Measurements from ENCODE around the gene CRTC1.

The CRTC1 gene

DNA sequence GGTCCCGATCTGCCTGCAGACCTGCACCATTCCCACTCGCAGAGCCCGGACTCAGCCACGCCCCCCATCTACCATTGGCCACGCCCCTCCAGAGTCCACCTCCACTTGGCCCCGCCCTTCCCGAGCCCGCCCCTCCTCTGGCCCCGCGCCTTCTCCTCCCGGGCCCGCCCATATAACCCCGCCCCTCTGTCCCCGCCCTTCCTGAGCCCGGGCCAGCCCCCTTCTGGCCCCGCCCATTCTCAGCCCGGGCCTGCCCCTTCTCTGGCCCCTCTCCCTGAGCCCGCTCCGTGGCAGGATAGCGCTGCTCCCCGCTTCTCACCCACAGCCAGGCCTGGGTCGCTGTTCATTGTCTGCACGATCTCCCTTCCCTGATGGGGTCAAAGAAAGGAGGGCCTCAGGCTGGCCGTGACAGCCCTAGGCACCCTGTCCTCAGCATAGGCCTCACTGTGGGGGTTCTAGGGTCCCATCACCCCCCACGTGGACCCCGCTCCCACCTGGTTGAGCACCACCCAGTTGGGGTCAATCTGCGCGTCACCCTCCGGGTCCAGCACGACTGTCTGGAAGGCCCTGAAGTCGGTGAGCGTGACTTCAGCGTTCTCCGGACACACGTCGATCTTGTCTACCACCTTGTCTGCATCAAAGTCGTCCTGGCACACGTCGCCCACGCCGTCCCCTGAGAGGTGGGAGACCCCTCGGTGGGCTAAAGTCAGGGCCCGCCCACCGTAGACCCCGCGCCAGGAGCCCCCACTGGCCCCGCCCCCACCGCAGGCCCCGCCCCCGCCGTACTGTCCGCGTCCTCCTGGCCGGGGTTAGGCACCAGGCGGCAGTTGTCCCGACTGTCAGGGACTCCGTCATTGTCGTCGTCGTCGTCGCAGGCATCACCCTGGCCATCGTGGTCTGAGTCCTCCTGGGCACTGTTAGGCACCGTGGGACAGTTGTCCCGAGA is 102.0 kb downstream of the CRTC1 start:
- peak; percentile 53 for DNase-seq (ENCODE audit: low read depth)

DNA sequence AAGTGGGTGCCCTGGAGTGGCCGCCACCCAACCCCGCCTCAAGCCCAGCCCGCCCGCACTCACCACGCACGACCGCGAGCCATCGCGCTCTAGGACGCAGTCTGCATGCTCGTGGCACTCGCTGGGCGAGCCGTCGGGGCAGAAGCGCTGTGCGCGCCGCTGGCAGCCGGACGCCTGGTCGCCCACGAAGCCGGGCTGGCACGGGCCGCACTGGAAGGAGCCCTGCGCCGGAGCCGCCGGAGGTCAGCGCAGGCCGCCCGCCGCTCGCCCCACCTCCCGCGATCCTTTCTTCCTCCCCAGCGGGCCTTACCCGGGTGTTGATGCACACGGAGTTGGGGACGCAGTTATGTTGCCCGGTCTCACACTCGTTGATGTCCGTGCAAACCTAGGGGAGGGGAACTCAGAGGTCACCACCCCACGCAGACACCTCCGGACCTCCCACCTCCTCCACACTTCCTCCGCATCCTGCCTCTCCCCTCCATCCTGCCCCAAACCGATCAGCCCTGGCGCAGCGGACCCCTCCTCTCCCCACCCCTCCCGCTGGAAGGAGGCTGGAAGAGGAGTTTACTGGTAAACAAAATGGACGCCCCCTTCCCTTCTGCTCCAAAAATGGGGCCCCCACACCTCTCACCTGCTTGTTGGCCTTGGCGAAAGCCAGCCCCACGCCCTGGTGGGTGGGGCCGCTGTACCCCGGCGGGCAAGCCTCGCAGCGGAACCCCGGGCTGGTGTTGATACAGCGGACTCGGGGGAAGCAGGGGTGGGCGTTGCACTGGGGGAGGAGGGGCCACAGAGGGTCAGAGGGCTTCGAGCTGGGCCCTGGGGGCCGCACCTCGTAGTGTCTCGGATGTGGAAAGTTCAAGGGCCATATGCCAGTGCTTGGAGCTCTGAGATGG is 105.3 kb downstream of the CRTC1 start:
- no peak for DNase-seq (ENCODE audit: low read depth)

DNA sequence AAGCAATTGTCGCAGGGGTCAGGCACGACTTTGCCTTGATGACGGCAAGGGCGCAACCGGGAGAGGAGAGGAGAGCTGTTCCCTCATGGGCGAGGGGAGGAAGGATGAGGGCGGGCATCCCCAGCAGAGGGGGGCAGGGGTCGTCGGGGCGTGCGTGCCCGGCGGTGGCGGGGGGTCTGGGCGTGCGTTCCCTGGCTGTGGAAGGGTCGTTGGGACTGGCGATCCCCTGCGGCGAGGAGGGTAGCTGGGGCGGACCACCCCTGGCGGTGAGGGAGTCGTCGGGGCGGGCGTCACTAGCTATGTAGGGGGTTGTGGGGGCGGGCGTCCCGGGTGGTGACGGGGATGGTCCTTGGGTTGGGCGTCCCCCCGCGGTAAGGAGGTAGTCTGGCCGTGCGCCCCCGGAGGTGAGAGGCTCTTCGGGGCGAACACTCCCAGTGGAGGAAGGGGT is 106.0 kb downstream of the CRTC1 start:
- DNase-seq (ENCODE audit: low read depth), result no peak

DNA sequence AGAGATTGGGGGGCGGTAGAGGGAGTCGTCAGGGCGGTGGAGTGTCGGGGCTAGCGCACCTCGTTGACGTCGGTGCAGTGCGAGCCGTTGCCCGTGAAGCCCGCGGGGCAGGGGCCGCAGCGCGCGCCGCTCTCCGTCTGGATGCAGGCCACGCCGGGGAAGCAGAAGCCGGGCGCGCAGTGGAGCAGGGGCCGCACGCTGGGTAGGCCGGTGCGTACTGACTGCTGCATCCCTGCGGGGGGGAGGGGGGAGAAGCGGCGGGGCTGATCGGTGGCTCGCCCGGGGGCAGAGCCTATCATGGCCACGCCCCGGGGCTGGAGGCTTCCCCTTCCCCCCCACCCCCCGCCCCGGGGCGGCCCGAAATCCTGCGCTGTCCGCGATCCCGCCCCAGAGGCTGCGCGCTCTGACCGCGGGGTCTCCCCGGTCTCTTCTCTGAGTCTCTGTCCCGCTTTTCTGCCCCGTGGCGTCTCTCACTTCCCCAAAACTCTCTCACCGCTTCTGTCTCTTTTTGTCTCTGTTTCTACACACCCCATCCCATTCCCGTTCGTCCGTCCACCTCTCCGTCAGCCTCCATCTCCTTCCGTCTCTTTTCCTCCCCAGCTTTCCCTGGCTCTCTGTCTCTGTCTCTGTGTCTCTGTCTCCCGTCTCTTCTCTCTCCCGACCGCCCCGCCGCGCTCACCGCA is 106.5 kb downstream of the CRTC1 start:
- no peak for DNase-seq (ENCODE audit: low read depth)

DNA sequence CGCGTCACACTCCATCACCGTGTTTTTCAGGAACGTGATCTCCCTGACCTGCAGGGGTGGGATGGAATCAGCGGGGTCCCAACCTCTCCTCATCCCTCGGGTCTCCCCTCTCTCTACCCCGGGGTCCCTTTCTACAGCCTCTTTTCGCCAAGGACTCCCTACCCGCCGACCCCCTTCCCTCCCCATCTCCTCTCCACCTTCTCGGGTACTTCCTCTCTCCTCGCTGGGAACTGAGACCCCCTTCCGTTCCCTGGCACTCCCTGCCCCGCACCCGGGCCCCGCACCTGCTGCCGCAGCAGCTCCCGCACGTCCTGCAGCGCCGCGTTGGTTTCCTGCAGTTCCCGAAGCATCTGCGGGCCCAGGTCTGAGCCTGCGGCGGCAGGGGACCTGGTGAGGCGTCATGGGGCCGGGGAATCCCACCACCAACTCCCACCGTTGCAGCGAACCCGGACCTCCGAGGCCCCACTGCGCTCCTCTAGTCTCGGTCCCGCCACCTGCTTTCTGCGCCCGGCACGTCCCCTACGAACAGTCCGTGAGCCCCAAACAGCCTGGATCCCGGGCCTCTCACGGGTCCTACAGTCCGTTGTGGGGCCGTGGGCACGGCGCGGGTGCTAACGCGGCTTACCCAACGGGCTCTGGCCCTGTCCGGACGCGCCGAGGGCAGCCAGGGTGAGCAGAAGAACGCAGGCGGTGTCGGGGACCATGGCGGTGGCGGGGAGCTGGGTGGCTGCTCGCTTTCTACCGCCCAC is 107.3 kb downstream of the CRTC1 start, which contains the start of gene COMP:
Gene COMP (minus strand): TSS at position 740 of the 749 bp plus-strand sequence. CDS start 36 bp downstream, at position 704.
- DNase-seq (ENCODE audit: low read depth), result no peak

DNA sequence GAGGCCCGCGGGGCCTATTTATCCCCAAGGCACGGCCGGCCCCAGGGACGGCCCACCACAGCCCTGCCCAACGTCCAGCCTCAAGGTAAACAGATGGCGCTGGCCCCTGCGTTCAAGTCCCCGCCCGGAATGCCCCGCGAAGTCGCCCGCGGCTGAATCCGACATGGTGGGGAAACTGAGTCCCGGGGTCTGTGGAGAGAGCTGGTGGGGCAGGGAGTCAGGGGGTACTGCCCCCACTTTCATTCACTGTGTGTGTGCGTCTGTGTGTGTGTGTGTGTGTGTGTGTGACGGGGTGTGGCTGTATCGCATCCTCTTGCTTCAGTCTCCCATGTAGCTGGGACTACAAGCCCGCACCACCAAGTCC is 107.8 kb downstream of the CRTC1 start:
- DNase-seq (ENCODE audit: low read depth), result no peak

DNA sequence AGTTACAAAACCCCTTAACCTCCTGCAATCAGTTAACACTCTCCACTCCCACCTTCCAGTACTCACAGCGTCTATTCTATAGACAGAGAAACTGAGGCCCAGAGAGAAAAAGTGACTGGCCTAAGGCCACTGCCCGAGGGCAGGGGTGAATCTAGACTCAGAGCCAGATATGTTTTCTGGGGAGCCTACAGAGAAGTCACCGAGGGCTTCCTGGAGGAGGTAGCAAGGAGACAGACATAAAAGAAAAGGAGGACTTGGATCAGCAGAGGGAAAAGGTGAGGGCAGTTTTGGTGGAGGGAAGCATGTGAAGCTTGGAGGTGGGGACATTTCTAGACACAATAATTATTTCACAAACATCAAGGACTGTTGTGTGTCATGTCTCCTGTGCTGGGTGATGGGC is 109.2 kb downstream of the CRTC1 start:
- no peak for DNase-seq (ENCODE audit: low read depth)

DNA sequence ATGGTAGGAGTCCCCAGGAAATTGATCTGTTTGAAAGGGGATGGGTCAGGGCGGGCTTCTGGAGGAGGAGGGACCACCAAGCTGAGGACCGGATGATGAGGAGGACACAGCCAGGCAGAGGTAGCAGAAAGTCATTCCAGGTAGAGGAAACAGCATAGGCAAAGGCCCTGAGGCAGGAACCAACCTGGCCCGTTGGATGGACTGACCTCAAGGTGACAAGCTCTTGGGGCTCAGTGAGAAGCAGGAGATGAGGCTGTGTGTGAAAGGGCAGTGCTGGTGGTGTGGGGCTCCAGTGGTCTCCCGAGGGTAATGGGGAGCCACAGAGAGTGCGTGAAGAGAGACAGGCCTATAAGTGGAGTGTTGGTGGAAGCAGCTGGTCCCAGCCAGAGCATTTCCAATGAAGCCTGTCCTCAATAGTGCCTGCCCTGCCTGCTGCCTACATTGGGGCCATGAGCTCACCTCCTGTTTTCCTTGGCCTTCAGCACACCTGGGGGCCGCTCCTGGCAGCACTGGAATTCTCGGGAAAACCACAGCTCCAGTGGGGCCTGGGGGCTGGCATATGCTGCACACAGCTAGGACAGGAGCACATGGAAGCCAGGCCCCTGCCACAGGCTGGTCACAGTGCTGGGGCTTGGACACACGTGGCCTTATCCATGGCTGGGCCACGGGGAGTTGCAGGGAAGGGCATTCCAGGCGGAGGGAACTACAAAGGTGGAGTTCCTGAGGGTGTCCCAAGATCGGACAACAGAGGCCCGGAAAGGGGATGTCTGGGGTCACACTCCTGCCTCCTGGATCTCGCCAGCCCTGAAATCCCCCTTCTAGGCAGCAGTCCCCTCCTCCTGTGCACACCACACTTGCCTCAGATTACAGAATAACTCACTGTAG is 109.9 kb downstream of the CRTC1 start:
- DNase-seq (ENCODE audit: low read depth), result no peak

DNA sequence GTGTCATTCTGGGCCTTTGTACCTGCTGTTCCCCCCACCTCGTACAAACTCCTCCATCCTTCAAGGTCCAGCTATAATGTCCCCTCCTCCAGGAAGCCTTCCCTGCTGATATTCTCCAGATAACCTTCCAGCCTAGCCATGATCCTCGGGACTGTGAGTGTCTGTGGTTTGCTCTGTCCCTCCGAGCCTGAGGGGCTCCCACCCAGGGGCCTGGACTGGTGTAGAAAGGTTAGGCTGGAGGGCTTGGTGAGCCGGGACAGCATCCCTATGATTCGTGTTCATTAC is 110.5 kb downstream of the CRTC1 start:
- no peak for DNase-seq (ENCODE audit: low read depth)

DNA sequence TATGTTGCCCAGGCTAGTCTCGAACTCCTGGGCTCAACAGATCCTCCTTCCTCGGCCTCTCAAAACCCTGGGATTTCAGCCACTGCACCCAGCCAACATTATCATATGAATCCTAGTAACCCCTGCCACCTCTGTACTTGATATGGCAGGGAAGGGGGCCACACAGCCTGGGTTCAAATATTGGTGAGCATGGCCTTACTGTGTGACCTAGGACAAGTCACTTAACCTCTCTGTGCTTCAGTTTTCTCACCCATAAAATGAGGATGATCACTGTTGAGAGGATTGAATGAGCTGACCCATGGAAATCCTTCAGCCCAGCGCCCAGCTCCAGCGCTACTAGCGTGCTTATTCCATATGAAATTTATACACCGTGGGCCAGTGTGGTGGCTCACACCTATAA is 111.2 kb downstream of the CRTC1 start:
- DNase-seq (ENCODE audit: low read depth), result no peak

DNA sequence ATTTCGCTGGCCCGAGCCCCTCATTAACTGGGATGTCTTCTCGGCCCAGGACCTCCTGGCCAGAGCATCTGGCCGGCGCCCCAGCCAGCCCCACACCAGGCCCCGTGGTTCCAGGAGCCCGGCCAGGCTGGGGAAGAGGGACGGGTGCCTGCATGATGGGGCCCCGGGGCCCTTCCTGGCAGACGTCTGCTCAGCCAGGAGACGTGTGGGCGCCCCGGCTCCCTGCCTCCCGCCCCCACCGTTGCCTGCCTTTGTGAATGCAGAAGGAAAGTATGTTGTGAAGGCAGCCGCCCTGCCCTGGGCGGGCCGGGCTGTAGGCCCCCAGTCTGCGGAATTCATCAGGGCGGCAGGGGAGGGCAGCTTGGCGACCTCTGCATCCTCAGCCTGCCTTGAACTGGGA is 112.1 kb downstream of the CRTC1 start:
- DNase-seq (ENCODE audit: low read depth), result no peak

DNA sequence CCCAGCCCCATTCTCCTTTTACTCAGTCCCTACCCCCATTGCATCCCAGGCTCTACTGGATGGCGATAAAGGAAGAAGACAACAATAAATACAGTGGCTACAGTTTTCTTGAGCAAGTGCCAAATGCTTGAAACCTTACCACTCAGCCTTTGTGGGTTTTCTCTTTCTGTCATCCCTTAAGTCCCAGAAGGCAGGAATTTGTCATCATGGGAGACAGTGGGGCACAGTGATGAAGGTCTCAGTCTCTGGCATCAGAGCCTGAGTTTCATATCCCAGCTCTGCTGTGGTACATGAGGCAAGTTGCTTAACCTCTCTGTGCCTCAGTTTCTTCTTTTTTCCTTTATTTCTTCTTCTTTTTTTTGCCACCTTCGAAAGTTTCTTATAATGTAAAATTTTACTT is 112.8 kb downstream of the CRTC1 start:
- DNase-seq (ENCODE audit: low read depth), result no peak

DNA sequence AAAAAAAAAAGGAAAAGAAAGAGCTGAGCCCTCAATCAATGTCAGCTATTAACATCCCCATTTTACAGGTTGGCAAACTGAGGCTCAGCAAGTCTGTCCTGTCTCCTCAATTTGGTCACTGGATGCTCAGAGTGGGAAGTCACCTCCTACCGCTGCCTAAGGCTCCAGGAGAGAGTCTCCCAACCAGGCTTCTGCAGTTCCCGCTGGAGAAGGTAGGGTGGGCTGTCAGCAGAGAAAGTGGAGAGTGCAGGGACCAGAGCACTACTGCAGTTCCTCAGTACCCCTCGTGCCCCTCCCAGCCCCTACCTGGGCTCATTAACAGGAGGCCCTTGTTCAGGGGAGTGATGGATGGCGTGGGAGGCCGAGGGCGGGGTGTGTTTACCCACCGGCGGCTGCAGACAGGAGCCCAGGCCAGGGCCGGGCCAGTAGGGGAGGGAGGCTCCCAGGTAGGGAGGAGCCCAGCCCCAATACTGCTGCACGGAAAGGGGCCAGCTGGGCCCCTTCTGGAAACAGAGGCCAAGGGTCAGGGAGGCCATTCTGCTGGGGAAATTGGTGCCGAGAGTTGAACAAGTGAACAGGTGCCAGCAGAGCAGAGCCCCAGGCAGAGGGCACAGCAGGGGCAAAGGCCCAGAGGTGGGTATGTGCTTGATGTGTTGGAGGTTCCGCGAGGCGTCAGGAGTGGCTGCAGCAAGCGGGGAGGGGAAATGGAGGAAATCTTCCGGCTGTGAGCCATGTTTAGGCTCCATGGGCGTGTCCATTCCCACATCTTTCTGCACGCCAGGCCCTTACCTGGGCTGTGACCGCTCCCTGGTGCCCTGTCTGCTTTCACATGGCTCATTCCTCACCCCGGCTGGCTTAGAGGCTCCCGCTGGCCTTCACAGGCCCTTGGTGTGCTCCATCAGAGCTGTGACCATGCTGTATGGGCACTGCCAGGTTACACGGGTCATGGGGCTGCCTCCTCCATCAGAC is 115.2 kb downstream of the CRTC1 start:
- DNase-seq (ENCODE audit: low read depth), result no peak

DNA sequence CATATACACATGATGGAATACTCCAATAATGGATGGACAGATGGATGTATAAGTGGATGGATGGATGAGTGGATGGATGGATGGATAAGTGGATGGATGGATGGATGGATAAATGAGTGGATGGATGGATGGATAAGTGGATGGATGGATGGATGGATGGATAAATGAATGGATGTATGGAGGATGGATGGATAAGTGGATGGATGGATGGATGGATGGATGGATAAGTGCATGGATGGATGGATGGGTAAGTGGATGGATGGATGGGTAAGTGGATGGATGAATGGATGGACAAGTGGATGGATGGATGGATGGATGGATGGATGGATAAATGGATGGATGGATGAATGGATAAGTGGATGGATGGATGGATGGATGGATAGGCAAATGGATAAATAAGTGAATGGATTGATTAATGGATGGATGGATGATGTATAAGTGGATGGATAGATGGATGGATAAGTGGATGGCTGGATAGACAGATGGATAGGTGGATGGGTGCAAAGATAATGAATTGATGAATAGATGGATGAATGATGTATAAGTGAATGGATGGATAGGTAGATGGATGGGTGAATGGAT is 116.0 kb downstream of the CRTC1 start:
- no peak for DNase-seq (ENCODE audit: low read depth)

DNA sequence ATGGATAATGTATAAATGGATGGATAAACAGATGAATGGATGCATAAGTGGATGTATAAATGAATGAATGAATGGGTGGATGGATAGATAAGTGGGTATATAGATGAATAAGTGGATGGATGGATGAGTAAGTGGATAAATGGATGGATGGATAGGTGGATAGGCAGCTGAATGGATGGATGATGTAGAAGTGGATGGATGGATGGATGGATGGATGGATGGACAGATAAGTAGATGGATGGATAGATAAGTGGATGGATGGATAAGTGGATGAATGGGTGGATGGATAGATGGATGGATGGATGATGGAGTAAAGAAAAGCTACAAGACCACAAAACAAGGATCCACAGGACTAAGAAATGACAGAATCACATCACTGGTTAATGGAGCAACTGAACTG is 116.6 kb downstream of the CRTC1 start:
- DNase-seq (ENCODE audit: low read depth), result no peak

DNA sequence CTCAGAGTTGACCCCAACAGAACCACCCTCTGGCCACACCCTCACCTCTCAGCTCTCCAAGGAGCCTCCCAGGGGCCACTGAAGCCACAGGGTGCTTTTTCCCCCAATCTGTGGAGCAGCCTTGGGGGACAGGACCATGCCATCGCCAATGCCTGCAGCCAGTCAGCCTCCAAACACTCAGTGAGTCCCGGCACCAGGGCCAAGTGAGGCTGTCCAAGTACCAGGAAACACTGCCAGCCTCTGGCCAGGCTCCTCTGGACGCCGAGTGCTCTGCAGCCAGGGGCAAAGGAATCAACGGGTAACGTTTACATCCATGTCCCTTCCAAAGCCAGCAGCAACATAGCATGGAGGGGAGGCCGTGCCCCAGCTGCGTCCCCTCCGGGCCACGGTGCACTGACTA is 117.2 kb downstream of the CRTC1 start:
- DNase-seq (ENCODE audit: low read depth), result no peak

DNA sequence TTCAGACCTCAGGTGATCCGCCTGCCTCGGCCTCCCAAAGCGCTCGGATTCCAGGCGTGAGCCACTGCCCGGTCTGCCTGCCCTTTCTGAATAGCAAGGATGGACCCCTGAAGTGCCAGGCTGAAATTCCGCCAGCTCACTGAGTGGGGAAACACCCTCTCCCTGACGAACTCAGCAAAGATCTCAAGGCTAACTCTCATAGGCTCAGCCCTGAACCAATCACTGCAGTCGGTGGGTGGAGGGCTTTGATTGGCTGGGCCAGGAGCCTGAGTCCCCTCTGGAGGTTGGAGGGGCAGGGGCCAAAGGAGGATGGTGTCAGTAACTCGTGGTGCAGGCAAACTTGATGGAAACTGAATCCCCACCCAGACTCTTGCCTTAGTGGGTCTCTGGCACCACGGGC is 118.9 kb downstream of the CRTC1 start:
- DNase-seq (ENCODE audit: low read depth), result no peak

DNA sequence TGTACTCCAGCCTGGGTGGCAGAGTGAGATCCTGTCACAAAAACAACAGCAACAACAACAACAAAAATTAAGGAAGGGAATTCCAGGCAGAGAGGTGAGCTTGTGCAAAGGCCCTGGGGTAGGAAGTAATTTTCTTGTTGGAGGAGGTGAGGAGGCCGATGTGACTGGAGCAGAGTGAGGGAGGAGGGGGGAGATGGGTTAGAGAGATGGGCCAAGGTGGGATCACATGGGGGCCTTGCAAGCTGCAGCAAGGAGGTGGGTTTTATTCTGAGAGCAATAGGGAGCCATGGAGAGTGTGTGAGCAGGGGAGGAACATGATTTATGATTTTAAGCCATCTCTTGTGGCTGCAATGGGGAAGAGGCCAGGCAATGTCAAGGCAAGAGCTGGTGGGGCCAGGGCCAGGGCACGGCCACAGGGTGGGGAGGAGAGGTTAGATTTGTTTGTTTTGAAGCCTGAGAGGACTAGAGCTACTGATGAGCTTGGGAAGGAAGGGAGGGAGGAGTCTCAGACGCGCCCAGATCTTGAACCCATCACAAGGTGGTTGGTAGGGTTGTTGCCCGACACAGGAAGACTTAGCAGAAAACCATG is 120.2 kb downstream of the CRTC1 start:
- DNase-seq (ENCODE audit: low read depth), result no peak

DNA sequence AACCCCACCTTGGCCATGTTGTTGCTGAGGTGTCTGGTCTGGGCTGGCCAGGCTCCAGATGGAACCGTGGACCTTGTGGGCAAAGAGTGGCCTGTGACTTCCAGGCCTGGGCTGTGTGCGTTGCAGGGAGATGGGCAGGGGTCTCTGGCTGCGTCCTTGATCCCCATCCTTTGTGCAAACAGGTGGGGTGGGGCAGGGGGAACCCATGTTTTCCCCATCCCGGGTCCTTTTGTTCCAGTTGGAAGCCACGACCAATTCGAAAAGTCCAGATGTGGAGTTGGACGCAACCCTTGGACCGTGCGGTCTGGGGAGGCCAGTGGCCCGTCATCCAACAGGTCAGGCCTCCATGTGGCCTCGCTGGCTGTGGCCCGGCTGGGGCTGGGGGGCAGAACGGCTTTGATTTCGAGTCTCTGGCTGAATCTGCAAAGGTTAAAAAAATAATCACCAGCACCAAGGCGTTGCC is 120.7 kb downstream of the CRTC1 start:
- no peak for DNase-seq (ENCODE audit: low read depth)
